ENCODE data around the gene KIF16B.

KIF16B gene

DNA sequence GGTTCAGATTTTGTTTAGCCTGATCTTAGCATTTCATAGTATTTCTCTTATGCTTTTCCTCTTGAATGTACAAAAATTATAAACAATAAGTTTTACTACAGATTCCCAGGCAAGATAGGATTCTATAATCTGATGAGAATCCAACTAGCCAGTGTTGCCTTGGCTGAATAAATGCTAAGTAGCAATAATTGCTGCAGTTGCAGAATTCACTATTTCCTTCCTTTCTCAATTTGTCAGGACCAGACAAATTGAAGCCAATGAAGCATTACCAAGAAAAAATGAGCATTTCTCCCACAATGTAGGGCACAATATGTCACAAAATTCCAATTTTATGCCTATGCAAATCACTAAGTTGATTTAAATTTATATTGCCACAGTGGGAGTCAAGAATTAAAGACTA, 260.2 kb downstream of the KIF16B start:
- TF ChIP-seq, protein P1, sequence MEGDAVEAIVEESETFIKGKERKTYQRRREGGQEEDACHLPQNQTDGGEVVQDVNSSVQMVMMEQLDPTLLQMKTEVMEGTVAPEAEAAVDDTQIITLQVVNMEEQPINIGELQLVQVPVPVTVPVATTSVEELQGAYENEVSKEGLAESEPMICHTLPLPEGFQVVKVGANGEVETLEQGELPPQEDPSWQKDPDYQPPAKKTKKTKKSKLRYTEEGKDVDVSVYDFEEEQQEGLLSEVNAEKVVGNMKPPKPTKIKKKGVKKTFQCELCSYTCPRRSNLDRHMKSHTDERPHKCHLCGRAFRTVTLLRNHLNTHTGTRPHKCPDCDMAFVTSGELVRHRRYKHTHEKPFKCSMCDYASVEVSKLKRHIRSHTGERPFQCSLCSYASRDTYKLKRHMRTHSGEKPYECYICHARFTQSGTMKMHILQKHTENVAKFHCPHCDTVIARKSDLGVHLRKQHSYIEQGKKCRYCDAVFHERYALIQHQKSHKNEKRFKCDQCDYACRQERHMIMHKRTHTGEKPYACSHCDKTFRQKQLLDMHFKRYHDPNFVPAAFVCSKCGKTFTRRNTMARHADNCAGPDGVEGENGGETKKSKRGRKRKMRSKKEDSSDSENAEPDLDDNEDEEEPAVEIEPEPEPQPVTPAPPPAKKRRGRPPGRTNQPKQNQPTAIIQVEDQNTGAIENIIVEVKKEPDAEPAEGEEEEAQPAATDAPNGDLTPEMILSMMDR (IDR thresholded peaks at IDR 0.05; ENCODE audit: control insufficient read depth, insufficient read depth, low read depth, low read length, missing control alignments) = no peak
- no peak overlapping the region for H3K4me3 ChIP-seq (ENCODE audit: control insufficient read depth, low read depth, low read length)
- DNase-seq (ENCODE audit: low read depth) = no peak

- H3K4me3 ChIP-seq (ENCODE audit: control insufficient read depth, low read depth, low read length) = no peak overlapping the region
- TF ChIP-seq, protein P1 (IDR thresholded peaks at IDR 0.05; ENCODE audit: control insufficient read depth, insufficient read depth, low read depth, low read length, missing control alignments) = no peak
- DNase-seq (ENCODE audit: low read depth) = no peak
These were observed 261.5 kb downstream of the KIF16B start for GRCh38 chr20:16311756-16312155.

DNA sequence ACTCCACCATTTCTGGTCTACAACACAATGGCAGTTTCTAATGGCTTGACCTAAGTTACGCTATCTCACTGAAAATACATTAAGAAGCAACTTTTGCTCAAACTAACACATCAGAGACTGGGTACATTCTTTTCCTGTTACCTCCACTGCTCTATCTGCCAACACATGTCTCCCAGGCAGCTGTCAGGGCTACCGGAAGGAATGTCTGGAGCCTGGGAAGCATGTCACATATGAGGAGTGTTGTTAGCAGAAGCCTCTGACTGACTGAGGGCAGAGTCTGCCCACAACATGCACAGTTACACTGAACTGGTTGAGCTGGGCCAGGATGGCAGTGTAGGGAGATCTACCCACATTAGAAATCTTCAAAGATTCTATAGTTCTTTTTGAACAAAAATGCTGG, 264.5 kb downstream of the KIF16B start:
- TF ChIP-seq, protein P1 (IDR thresholded peaks at IDR 0.05; ENCODE audit: control insufficient read depth, insufficient read depth, low read depth, low read length, missing control alignments) = no peak
- H3K4me3 ChIP-seq (ENCODE audit: control insufficient read depth, low read depth, low read length) = no peak overlapping the region
- DNase-seq (ENCODE audit: low read depth) = no peak

- TF ChIP-seq, protein P1 (IDR thresholded peaks at IDR 0.05; ENCODE audit: control insufficient read depth, insufficient read depth, low read depth, low read length, missing control alignments) = no peak
These were observed 270.4 kb downstream of the KIF16B start for GRCh38 chr20:16302818-16303217.

GRCh38 chr20:16301986-16302385, 271.3 kb downstream of the KIF16B start:
- no peak for DNase-seq (ENCODE audit: low read depth)
- TF ChIP-seq, protein P1 (IDR thresholded peaks at IDR 0.05; ENCODE audit: control insufficient read depth, insufficient read depth, low read depth, low read length, missing control alignments) = no peak
- no peak overlapping the region for H3K4me3 ChIP-seq (ENCODE audit: control insufficient read depth, low read depth, low read length)

More at GRCh38 chr20:16302818-16303217, 270.4 kb downstream of the KIF16B start:
- no peak for DNase-seq (ENCODE audit: low read depth)
- H3K4me3 ChIP-seq (ENCODE audit: control insufficient read depth, low read depth, low read length) = no peak overlapping the region

DNA sequence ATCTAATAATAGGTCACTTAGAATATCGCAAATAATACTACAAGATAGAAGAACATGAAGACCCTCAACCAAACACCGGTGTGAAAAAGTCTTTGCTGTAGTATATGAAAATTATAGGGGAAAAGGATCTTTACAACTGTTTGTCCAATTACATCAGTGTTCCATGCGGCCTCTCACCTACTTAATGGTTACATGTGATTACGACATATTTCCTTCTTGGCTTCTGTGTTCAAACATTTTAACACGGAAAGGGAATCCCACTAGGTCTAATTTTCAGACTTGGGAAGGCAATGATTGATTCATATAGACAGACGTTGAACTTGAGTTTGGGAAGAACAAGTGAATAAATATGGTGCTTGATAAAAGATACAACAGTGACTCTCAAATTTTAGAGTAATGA, 273.4 kb downstream of the KIF16B start:
- no peak overlapping the region for H3K4me3 ChIP-seq (ENCODE audit: control insufficient read depth, low read depth, low read length)
- no peak for DNase-seq (ENCODE audit: low read depth)
- TF ChIP-seq, protein P1 (IDR thresholded peaks at IDR 0.05; ENCODE audit: control insufficient read depth, insufficient read depth, low read depth, low read length, missing control alignments) = no peak

- DNase-seq (ENCODE audit: low read depth) = no peak
- TF ChIP-seq, protein P1 (IDR thresholded peaks at IDR 0.05; ENCODE audit: control insufficient read depth, insufficient read depth, low read depth, low read length, missing control alignments) = no peak
- no peak overlapping the region for H3K4me3 ChIP-seq (ENCODE audit: control insufficient read depth, low read depth, low read length)
These were observed 276.3 kb downstream of the KIF16B start for GRCh38 chr20:16296931-16297330.

Data from AG09309 (cell line).